HepG2 (cell line): ENCODE measurements around the gene SOAT2. TPM values are rescaled to one million over a fixed set of nuclear protein-coding genes. Genes with fewer than 3 reads are reported as not detected.

Source experiments
- ARHGAP35 ChIP-seq: sonication (generic); formaldehyde crosslinking; IDR thresholded peaks from 2 replicates; pipeline ENCODE4 v1.9.0; 2022; ENCODE audit warnings: mild to moderate bottlenecking, inconsistent platforms, moderate library complexity, missing genetic modification reagents, borderline replicate concordance
- ATM ChIP-seq: fragments of 450-650 bp; IDR thresholded peaks from 2 replicates; pipeline ENCODE4 v1.7.1; 2017; ENCODE audit warnings: mild to moderate bottlenecking, borderline replicate concordance
- CCAR2 ChIP-seq: fragments of 200-400 bp; formaldehyde crosslinking; optimal IDR thresholded peaks from 2 replicates; pipeline ENCODE3; 2018; ENCODE audit warnings: low read depth, mild to moderate bottlenecking, low read length, moderate library complexity
- GFI1 ChIP-seq: sonication (generic); formaldehyde crosslinking; IDR thresholded peaks from 2 replicates; pipeline ENCODE4 v1.5.0; 2020; ENCODE audit warnings: missing genetic modification reagents, mild to moderate bottlenecking, borderline replicate concordance
- HCFC1 ChIP-seq: fragments of 150-350 bp; IDR thresholded peaks from 2 replicates; pipeline ENCODE4 v1.6.1; 2014; ENCODE audit warnings: low read depth, low read length
- HINFP ChIP-seq: sonication (generic); formaldehyde crosslinking; IDR thresholded peaks from 2 replicates; pipeline ENCODE4 v1.4.0; 2020; ENCODE audit warnings: low read depth, mild to moderate bottlenecking, missing genetic modification reagents
- MATR3 ChIP-seq: sonication (generic); formaldehyde crosslinking; IDR thresholded peaks from 2 replicates; pipeline ENCODE4 v1.4.0; 2020; ENCODE audit warnings: missing genetic modification reagents
- MNT ChIP-seq: fragments of 450-650 bp; IDR thresholded peaks from 2 replicates; pipeline ENCODE4 v1.6.1; 2016
- NCOA5 ChIP-seq: sonication (generic); formaldehyde crosslinking; IDR thresholded peaks from 2 replicates; pipeline ENCODE4 v1.4.0; 2020; ENCODE audit warnings: missing genetic modification reagents
- PTBP1 ChIP-seq: fragments of 200-400 bp; formaldehyde crosslinking; IDR thresholded peaks from 2 replicates; pipeline ENCODE4 v1.6.1; 2018; ENCODE audit warnings: low read length, low read depth; ENCODE audit not compliant: poor library complexity, severe bottlenecking
- RFX5 ChIP-seq: IDR thresholded peaks from 2 replicates; pipeline ENCODE4 v1.6.1; 2011; ENCODE audit warnings: low read depth, low read length, improper control_type of control experiment
- ZBTB20 ChIP-seq: sonication (generic); formaldehyde crosslinking; IDR thresholded peaks from 2 replicates; pipeline ENCODE4 v1.8.1; 2023; ENCODE audit warnings: missing genetic modification reagents, low read depth, mild to moderate bottlenecking, borderline replicate concordance
- ZBTB3 ChIP-seq: sonication (generic); formaldehyde crosslinking; IDR thresholded peaks from 2 replicates; pipeline ENCODE4 v1.4.0; 2020; ENCODE audit warnings: low read depth, mild to moderate bottlenecking, moderate library complexity, missing genetic modification reagents, borderline replicate concordance
- ZBTB46 ChIP-seq: sonication (generic); formaldehyde crosslinking; IDR thresholded peaks from 2 replicates; pipeline ENCODE4 v1.4.0; 2020; ENCODE audit warnings: mild to moderate bottlenecking, missing genetic modification reagents, borderline replicate concordance
- ZFP90 ChIP-seq: sonication (generic); formaldehyde crosslinking; IDR thresholded peaks from 2 replicates; pipeline ENCODE4 v1.8.0; 2022; ENCODE audit warnings: missing genetic modification reagents, mild to moderate bottlenecking, inconsistent platforms, borderline replicate concordance
- ZKSCAN8 ChIP-seq: IDR thresholded peaks from 2 replicates; pipeline ENCODE4 v1.6.1; 2016; ENCODE audit warnings: borderline replicate concordance, missing genetic modification reagents, missing compliant biosample characterization
- ZNF142 ChIP-seq: sonication (generic); formaldehyde crosslinking; IDR thresholded peaks from 2 replicates; pipeline ENCODE4 v1.4.0; 2020; ENCODE audit warnings: missing genetic modification reagents
- ZNF432 ChIP-seq: sonication (generic); formaldehyde crosslinking; IDR thresholded peaks from 2 replicates; pipeline ENCODE4 v1.5.0; 2020; ENCODE audit warnings: missing genetic modification reagents, mild to moderate bottlenecking, borderline replicate concordance
- ZNF678 ChIP-seq: sonication (generic); formaldehyde crosslinking; IDR thresholded peaks from 2 replicates; pipeline ENCODE4 v1.4.0; 2020; ENCODE audit warnings: mild to moderate bottlenecking, missing genetic modification reagents
- polyA plus RNA-seq, 8 experiments: library from polyadenylated mRNA; depleted of rRNA in 3 of 8; stranded (reverse) in 7 of 8; unstranded in 1 of 8; fragments of >200 nt; fragmentation: Illumina TruSeq in 4 of 8; extraction: Trizol in 4 of 8; gene quantifications; 2 replicates each; pipeline versions ENCODE4 v1.2.1 to v1.2.3, GENCODE V29; 2011 to 2016; ENCODE audit warnings: low read depth in 4 of 8, missing spikeins in 1 of 8, mixed read lengths in 1 of 8; ENCODE audit not compliant: insufficient read depth in 1 of 8
- total RNA-seq, 5 experiments: library from RNA; depleted of rRNA; stranded (reverse); fragments of >200 nt; fragmentation: Illumina TruSeq; extraction: Trizol; gene quantifications; 2 replicates each; pipeline ENCODE4 v1.2.3, GENCODE V29; 2016; ENCODE audit warnings: low read depth in 1 of 5

SOAT2 gene
- total and polyA plus RNA-seq, 2 of the 13 experiments (the other 11 are each of a cell fraction or from before 2014, with no cell fraction given): 14.9 to 108 TPM

- TF ChIP-seq ZNF678: no peak
- no peak for TF ChIP-seq MATR3 (CRISPR knock-in tag)
- TF ChIP-seq ZBTB46: no peak
- no peak for TF ChIP-seq RFX5
- TF ChIP-seq ZNF432 (CRISPR knock-in tag): no peak
- no peak for TF ChIP-seq PTBP1
- peak; percentile 34; the same call in 1 of the 2 replicates for TF ChIP-seq ZFP90
- TF ChIP-seq ATM: no peak
- peak; percentile 49; the same call in 1 of the 2 replicates for TF ChIP-seq ZBTB20 (CRISPR knock-in tag)
- no peak for TF ChIP-seq NCOA5 (CRISPR knock-in tag)
- TF ChIP-seq CCAR2: no peak
- TF ChIP-seq MNT: no peak
- TF ChIP-seq HINFP: no peak
- TF ChIP-seq ZKSCAN8 (CRISPR knock-in tag): peak; percentile 59; the same call in 1 of the 2 replicates
- TF ChIP-seq ARHGAP35 (CRISPR knock-in tag): no peak
- TF ChIP-seq ZBTB3 (CRISPR knock-in tag): no peak
- TF ChIP-seq GFI1 (CRISPR knock-in tag): peak; percentile 62; the same call in 1 of the 2 replicates
- TF ChIP-seq HCFC1: no peak
- no peak for TF ChIP-seq ZNF142 (CRISPR knock-in tag)
Observed at GRCh38 chr12:53061404-53062010, 41.8 kb upstream of the SOAT2 start (continued).
